ENCODE data around the gene OR52I2.

The OR52I2 gene

GRCh38 chr11:4641501-4641900 lies 60.0 kb downstream of the OR52I2 start:
- H3K27me3 ChIP-seq (ENCODE audit: control insufficient read depth, insufficient read depth, low read length), result peaks cover 9% of the 10 kb centered on the region
- no peaks in the 10 kb centered on the region for H3K4me1 ChIP-seq (ENCODE audit: control insufficient read depth, insufficient read depth, low read length)
- no peak overlapping the region for H3K27ac ChIP-seq (ENCODE audit: low read depth, low read length)
- H3K36me3 ChIP-seq (ENCODE audit: control insufficient read depth, insufficient read depth, low read length), result no peaks in the 10 kb centered on the region
- H3K9me3 ChIP-seq (ENCODE audit: control insufficient read depth, insufficient read depth, low read length), result no peaks in the 10 kb centered on the region
- H3K4me3 ChIP-seq (ENCODE audit: low read depth, low read length), result no peak overlapping the region
- no peak overlapping the region for H3K9ac ChIP-seq (ENCODE audit: low read depth, low read length)

GRCh38 chr11:4642043-4642442 lies 60.5 kb downstream of the OR52I2 start:
- no peak overlapping the region for H3K27ac ChIP-seq (ENCODE audit: low read depth, low read length)

More at GRCh38 chr11:4642043-4642442, 60.5 kb downstream of the OR52I2 start:
- H3K9me3 ChIP-seq (ENCODE audit: control insufficient read depth, insufficient read depth, low read length), result no peaks in the 10 kb centered on the region
- H3K36me3 ChIP-seq (ENCODE audit: control insufficient read depth, insufficient read depth, low read length), result no peaks in the 10 kb centered on the region
- H3K9ac ChIP-seq (ENCODE audit: low read depth, low read length), result no peak overlapping the region
- no peaks in the 10 kb centered on the region for H3K4me1 ChIP-seq (ENCODE audit: control insufficient read depth, insufficient read depth, low read length)
- H3K4me3 ChIP-seq (ENCODE audit: low read depth, low read length), result no peak overlapping the region
- peaks cover 8% of the 10 kb centered on the region for H3K27me3 ChIP-seq (ENCODE audit: control insufficient read depth, insufficient read depth, low read length)

All from HUES48 (cell line).